Nephron progenitor cell (in vitro differentiated cells): Measurements from ENCODE around the gene NR3C2.
"Not testable (repeated sequence)": the region's sequence is repeated elsewhere in the genome, so short reads cannot be mapped to it uniquely, and the experiment has no call there.

Source experiments
- DNase-seq: peaks from one replicate; pipeline ENCODE4 v3.0.0; 2021
- H3K27ac Mint-ChIP-seq: 2 replicates; pipeline ENCODE4 v1.8.0; 2021; ENCODE audit warnings: mild to moderate bottlenecking, moderate library complexity, mixed read lengths
- H3K27me3 Mint-ChIP-seq: 2 replicates; pipeline ENCODE4 v1.8.0; 2021; ENCODE audit warnings: mild to moderate bottlenecking, low read depth, mixed read lengths; ENCODE audit not compliant: poor library complexity
- H3K36me3 Mint-ChIP-seq: 2 replicates; pipeline ENCODE4 v1.8.0; 2021; ENCODE audit warnings: low read depth, mixed read lengths
- H3K4me1 Mint-ChIP-seq: 2 replicates; pipeline ENCODE4 v1.8.0; 2021; ENCODE audit warnings: mixed read lengths
- H3K4me3 Mint-ChIP-seq: 2 replicates; pipeline ENCODE4 v1.8.0; 2021; ENCODE audit warnings: mild to moderate bottlenecking, moderate library complexity, mixed read lengths
- H3K9me3 Mint-ChIP-seq: 2 replicates; pipeline ENCODE4 v1.8.0; 2021; ENCODE audit warnings: mild to moderate bottlenecking, moderate library complexity, mixed read lengths
- CTCF ChIP-seq: fragments of 200-600 bp; sonication (generic); IDR thresholded peaks from 2 replicates; pipeline ENCODE4 v1.5.0; 2021; ENCODE audit warnings: antibody characterized with exemption

Gene NR3C2

GRCh38 chr4:148332486-148332885 lies 109.7 kb downstream of the NR3C2 start:
- H3K4me1 Mint-ChIP-seq: peaks cover 12% of the 10 kb centered on the region
- no peaks in the 10 kb centered on the region for H3K27me3 Mint-ChIP-seq
- no peak overlapping the region for H3K27ac Mint-ChIP-seq
- no peaks in the 10 kb centered on the region for H3K36me3 Mint-ChIP-seq
- no peak for DNase-seq
- no peak overlapping the region for H3K4me3 Mint-ChIP-seq
- H3K9me3 Mint-ChIP-seq: no peaks in the 10 kb centered on the region
- TF ChIP-seq CTCF: no peak

- no peak overlapping the region for H3K27ac Mint-ChIP-seq
- TF ChIP-seq CTCF: no peak
- H3K4me3 Mint-ChIP-seq: no peak overlapping the region
- H3K27me3 Mint-ChIP-seq: no peaks in the 10 kb centered on the region
- H3K9me3 Mint-ChIP-seq: no peaks in the 10 kb centered on the region
- DNase-seq: no peak
- H3K4me1 Mint-ChIP-seq: peaks cover 12% of the 10 kb centered on the region
- H3K36me3 Mint-ChIP-seq: no peaks in the 10 kb centered on the region
Measured at GRCh38 chr4:148330724-148331123, 111.5 kb downstream of the NR3C2 start.

GRCh38 chr4:148330161-148330560 lies 112.1 kb downstream of the NR3C2 start:
- H3K27ac Mint-ChIP-seq: no peak overlapping the region
- peaks cover 12% of the 10 kb centered on the region for H3K4me1 Mint-ChIP-seq
- no peaks in the 10 kb centered on the region for H3K27me3 Mint-ChIP-seq
- H3K4me3 Mint-ChIP-seq: no peak overlapping the region
- H3K36me3 Mint-ChIP-seq: peaks cover 3% of the 10 kb centered on the region
- H3K9me3 Mint-ChIP-seq: no peaks in the 10 kb centered on the region
- no peak for DNase-seq
- TF ChIP-seq CTCF: no peak

- Mint-ChIP-seq H3K27me3 (no peaks in the 10 kb centered on the region), H3K4me3 (no peak overlapping the region), H3K9me3 (no peaks in the 10 kb centered on the region), H3K27ac (no peak overlapping the region), H3K36me3 (peaks cover 4% of the 10 kb centered on the region), H3K4me1 (peaks cover 12% of the 10 kb centered on the region)
- DNase-seq: no peak
- no peak for TF ChIP-seq CTCF
Measured at GRCh38 chr4:148329751-148330150, 112.5 kb downstream of the NR3C2 start.

GRCh38 chr4:148327683-148328082 lies 114.5 kb downstream of the NR3C2 start:
- peaks cover 18% of the 10 kb centered on the region for H3K4me1 Mint-ChIP-seq
- no peak overlapping the region for H3K4me3 Mint-ChIP-seq
- H3K36me3 Mint-ChIP-seq: peaks cover 12% of the 10 kb centered on the region
- peaks cover 8% of the 10 kb centered on the region for H3K9me3 Mint-ChIP-seq
- no peak for TF ChIP-seq CTCF
- H3K27ac Mint-ChIP-seq: no peak overlapping the region
- peaks cover 3% of the 10 kb centered on the region for H3K27me3 Mint-ChIP-seq
- no peak for DNase-seq

- H3K9me3 Mint-ChIP-seq: peaks cover 11% of the 10 kb centered on the region
- not testable (repeated sequence) for H3K27me3 Mint-ChIP-seq, H3K27ac Mint-ChIP-seq, H3K4me1 Mint-ChIP-seq
- DNase-seq: peak; percentile 15
- peaks cover 12% of the 10 kb centered on the region for H3K36me3 Mint-ChIP-seq
- H3K4me3 Mint-ChIP-seq: peak overlapping the region; percentile 35
Measured at GRCh38 chr4:148323316-148323715, 118.9 kb downstream of the NR3C2 start.
